ENCODE results near the gene ANKRD34A.

GRCh38 chr1:146013559-146013922 is 49.2 kb upstream of the ANKRD34A start:
- TF ChIP-seq ZFP1 (CRISPR knock-in tag; IDR thresholded peaks at IDR 0.05) (no peak), ZNF280B (CRISPR knock-in tag; IDR thresholded peaks at IDR 0.05; ENCODE audit: borderline replicate concordance) (no peak), POGK (CRISPR knock-in tag; conservative IDR thresholded peaks at IDR 0.05) (no peak), CC2D1A (CRISPR knock-in tag; IDR thresholded peaks at IDR 0.05) (no peak), BRF2 (CRISPR knock-in tag; IDR thresholded peaks at IDR 0.05) (no peak), GABPA (IDR thresholded peaks at IDR 0.05; ENCODE audit: low read depth, low read length) (no peak), GABPA (CRISPR knock-in tag; IDR thresholded peaks at IDR 0.05; ENCODE audit: low read depth) (no peak), POLR2A (IDR thresholded peaks at IDR 0.05; ENCODE audit: insufficient read depth in 1 of 2, low read depth in 2 of 2, low read length in 2 of 2) (no peak), ESRRA (CRISPR knock-in tag; IDR thresholded peaks at IDR 0.05; ENCODE audit: low read depth) (no peak), MED1 (CRISPR knock-in tag; IDR thresholded peaks at IDR 0.05) (no peak), ZFX (CRISPR knock-in tag; IDR thresholded peaks at IDR 0.05; ENCODE audit: low read depth) (no peak), CTCF (CRISPR knock-in tag; IDR thresholded peaks at IDR 0.05) (no peak), PHF8 (CRISPR knock-in tag; IDR thresholded peaks at IDR 0.05) (no peak)
